Stimulated activated CD4-positive, alpha-beta T cell treated with anti-CD3 and anti-CD28 coated beads, TNF-alpha, amount 100 ng/mL, for 24 hours (primary cell): Measurements from ENCODE around the gene GPR62.
"Not testable (repeated sequence)": the region's sequence is repeated elsewhere in the genome, so short reads cannot be mapped to it uniquely, and the experiment has no call there.

Experiments
- DNase-seq, 3 experiments: peaks; one replicate each; pipeline ENCODE4 v3.0.0-alpha.2; 2020; ENCODE audit warnings: low read depth in 3 of 3

GPR62 gene

GRCh38 chr3:51992017-51992682, 37.0 kb downstream of the GPR62 start:
- no peak for DNase-seq

GRCh38 chr3:51993657-51994056, 38.5 kb downstream of the GPR62 start:
- DNase-seq = not testable (repeated sequence)

GRCh38 chr3:51994530-51994929, 39.3 kb downstream of the GPR62 start:
- no peak for DNase-seq

GRCh38 chr3:51995346-51996163, 40.4 kb downstream of the GPR62 start, which contains the start of gene RPL29:
Gene RPL29 (minus strand): TSS chr3:51995895. CDS start chr3:51995461, 434 bp downstream.
- DNase-seq = peak; percentile 83 to 89 (median 84)

GRCh38 chr3:51997172-51997571, 42.0 kb downstream of the GPR62 start:
- DNase-seq = no peak

GRCh38 chr3:51997935-51998596, 42.9 kb downstream of the GPR62 start:
- DNase-seq = no peak

- no peak for DNase-seq
Observed at GRCh38 chr3:51998774-51999173, 43.6 kb downstream of the GPR62 start.

GRCh38 chr3:51999846-52000245, 44.7 kb downstream of the GPR62 start:
- DNase-seq = no peak

- peak; percentile 64 to 84 (median 73) for DNase-seq
Observed at GRCh38 chr3:52001443-52001974, 46.3 kb downstream of the GPR62 start.

- no peak for DNase-seq
Observed at GRCh38 chr3:52002748-52003147, 47.6 kb downstream of the GPR62 start.

- no peak for DNase-seq
Observed at GRCh38 chr3:52004163-52004787, 49.1 kb downstream of the GPR62 start.

- DNase-seq = no peak
Observed at GRCh38 chr3:52004906-52005395, 49.8 kb downstream of the GPR62 start.

GRCh38 chr3:52005571-52005986, 50.4 kb downstream of the GPR62 start:
- no peak for DNase-seq

GRCh38 chr3:52006017-52006819, 51.0 kb downstream of the GPR62 start:
- DNase-seq = no peak

GRCh38 chr3:52006820-52007133, 51.6 kb downstream of the GPR62 start:
- DNase-seq = no peak
